H1 (cell line): ENCODE data around the gene SMYD3. TPM values are rescaled to one million over a fixed set of nuclear protein-coding genes. Genes with fewer than 3 reads are reported as not detected.

ENCODE experiments used
- BACH1 ChIP-seq: IDR thresholded peaks from 2 replicates; pipeline ENCODE4 v1.6.1; 2012; ENCODE audit warnings: low read length, improper control_type of control experiment
- CTCF ChIP-seq, 3 experiments: IDR thresholded peaks; 1 replicate in 2 of 3; 2 replicates in 1 of 3; pipeline versions ENCODE4 v1.5.1 to v1.6.1; 2011; ENCODE audit warnings: low read length in 3 of 3, mild to moderate bottlenecking in 3 of 3, inconsistent platforms in 2 of 3, low read depth in 1 of 3, moderate library complexity in 1 of 3; ENCODE audit not compliant: insufficient read depth in 1 of 3; ENCODE audit errors: control extremely low read depth in 1 of 3
- POLR2A ChIP-seq, 2 experiments: IDR thresholded peaks; 1 replicate in 1 of 2; 2 replicates in 1 of 2; pipeline ENCODE4 v1.6.1; 2011; ENCODE audit warnings: low read depth in 2 of 2, low read length in 2 of 2, mild to moderate bottlenecking in 2 of 2; ENCODE audit errors: control extremely low read depth in 1 of 2
- SIX5 ChIP-seq: IDR thresholded peaks from 2 replicates; pipeline ENCODE4 v1.6.1; 2011; ENCODE audit warnings: mild to moderate bottlenecking, low read depth, low read length
- polyA plus RNA-seq, 7 experiments: library from polyadenylated mRNA; depleted of rRNA in 3 of 7; stranded (reverse) in 5 of 7; unstranded in 2 of 7; fragments of >200 nt in 5 of 7; fragments of 200-250 nt in 2 of 7; gene quantifications; 1 replicate in 5 of 7; 2 replicates in 1 of 7; 4 replicates in 1 of 7; pipeline versions ENCODE4 v1.2.1 to v1.2.3, GENCODE V29; 2011 to 2013; ENCODE audit warnings: missing spikeins in 2 of 7, mixed read lengths in 2 of 7
- total RNA-seq: library from RNA; stranded (reverse); fragmentation: NEBNext Ultra II Directional; extraction: Animal tissue kit (Norgen Biotek cat#: 25700); gene quantifications from 2 replicates; pipeline ENCODE4 v1.2.1, GENCODE V29; 2021

SMYD3 gene
- total and polyA plus RNA-seq, 2 of the 8 experiments (the other 6 are each of a cell fraction or from before 2014, with no cell fraction given): 17.3 to 25.4 TPM

GRCh38 chr1:246083416-246083815 is 423.7 kb downstream of the SMYD3 start (continued):
- TF ChIP-seq BACH1 (no peak), POLR2A (IDR thresholded peaks at IDR 0.05; ENCODE audit: control extremely low read depth in 1 of 2, low read depth in 2 of 2, low read length in 2 of 2) (no peak), CTCF (IDR thresholded peaks at IDR 0.05; ENCODE audit: control extremely low read depth in 1 of 3, insufficient read depth in 1 of 3, low read depth in 1 of 3, low read length in 3 of 3) (no peak), SIX5 (no peak)
